Measurements from ENCODE around the gene TBL1XR1. TPM values are rescaled to one million over a fixed set of nuclear protein-coding genes. Genes with fewer than 3 reads are reported as not detected.
A peak's percentile ranks its signal among the peaks of the same experiment; 100 is the strongest.

The TBL1XR1 gene
- total and polyA plus RNA-seq, 2 of the 4 experiments (the other 2 are of a cell fraction), result 25.2 to 170 TPM

GRCh38 chr3:177150218-177150916 is 46.9 kb downstream of the TBL1XR1 start:
- dilution Hi-C loops (cut with HindIII; ENCODE audit: low sequenced_read_pairs, unreplicated experiment), result no loop called here
- no peak overlapping the region for H2BK20ac ChIP-seq (ENCODE audit: low read depth, low read length)
- ChIA-PET CTCF (interaction anchor here (1.0 kb wide), 1 partner anchor 15 kb away, joined by 3 read pairs; no protein-coding TSS in a partner anchor), POLR2A (ENCODE audit: unreplicated experiment) (interaction anchor here (0.6 kb wide), 1 partner anchor 14 kb away, joined by 3 read pairs; no protein-coding TSS in a partner anchor)
- peak overlapping the region; percentile 17 for H2BK5ac ChIP-seq (ENCODE audit: low read depth, low read length, poor library complexity, severe bottlenecking)
- in situ Hi-C loops (cut with MboI; ENCODE audit: low sequenced_read_pairs), result no loop called here
- no peak overlapping the region for H3K9ac ChIP-seq (ENCODE audit: low read depth, low read length)
- H3K14ac ChIP-seq (replicated peaks; ENCODE audit: low read depth, low read length), result peak overlapping the region; percentile 15; the same call in 1 of the 2 replicates
- DNase-seq (no peak), ATAC-seq (ENCODE audit: low read depth) (peak; percentile 46)
- no CpG with 5 or more reads among the region's 3 CpGs for WGBS, 2 experiments (ENCODE audit: extremely low coverage in 2 of 2, insufficient read length in 1 of 2)
- H3K9me3 ChIP-seq (ENCODE audit: control insufficient read depth, insufficient read depth, low read length), result no peaks in the 10 kb centered on the region
- no peaks in the 10 kb centered on the region for H3K36me3 ChIP-seq (ENCODE audit: control insufficient read depth, insufficient read depth, low read length)
- no peak overlapping the region for H3K27ac ChIP-seq (ENCODE audit: insufficient read depth, low read length)
- H2BK15ac ChIP-seq (ENCODE audit: low read depth, low read length), result no peak overlapping the region
- H3K4me1 ChIP-seq (ENCODE audit: control insufficient read depth, insufficient read depth, low read length), result peaks cover 14% of the 10 kb centered on the region
- peak overlapping the region; percentile 48; the same call in 1 of the 2 replicates for H3K23ac ChIP-seq (ENCODE audit: low read depth, low read length)
- no TSS peak for BruUV-seq (replicated peaks)
- H3K4ac ChIP-seq (ENCODE audit: low read depth, low read length), result no peak overlapping the region; the same call in 1 of the 2 replicates
- H3K18ac ChIP-seq (ENCODE audit: low read depth, low read length), result peak overlapping the region; percentile 72; the same call in 1 of the 2 replicates
- peaks cover 70% of the 10 kb centered on the region for H4K20me1 ChIP-seq (ENCODE audit: insufficient read depth, low read length)
- no peak for TF ChIP-seq RAD21 (IDR thresholded peaks at IDR 0.05; ENCODE audit: low read length)
- no peak for TF ChIP-seq CTCF (conservative IDR thresholded peaks at IDR 0.05; ENCODE audit: low read depth, low read length)
- TF ChIP-seq, protein P1, sequence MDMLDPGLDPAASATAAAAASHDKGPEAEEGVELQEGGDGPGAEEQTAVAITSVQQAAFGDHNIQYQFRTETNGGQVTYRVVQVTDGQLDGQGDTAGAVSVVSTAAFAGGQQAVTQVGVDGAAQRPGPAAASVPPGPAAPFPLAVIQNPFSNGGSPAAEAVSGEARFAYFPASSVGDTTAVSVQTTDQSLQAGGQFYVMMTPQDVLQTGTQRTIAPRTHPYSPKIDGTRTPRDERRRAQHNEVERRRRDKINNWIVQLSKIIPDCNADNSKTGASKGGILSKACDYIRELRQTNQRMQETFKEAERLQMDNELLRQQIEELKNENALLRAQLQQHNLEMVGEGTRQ (IDR thresholded peaks at IDR 0.05; ENCODE audit: low read depth, low read length), result no peak
- no peak for TF ChIP-seq RCOR1 (IDR thresholded peaks at IDR 0.05; ENCODE audit: insufficient replicate concordance, low read length)
- TF ChIP-seq SMC3 (IDR thresholded peaks at IDR 0.05; ENCODE audit: low read depth, low read length), result no peak
- peaks cover 19% of the 10 kb centered on the region for H3K9me1 ChIP-seq (ENCODE audit: insufficient read depth, low read length)
- intact Hi-C loops (cut with micrococcal nuclease), result no loop called here
- H3K4me3 ChIP-seq (ENCODE audit: insufficient read depth, low read depth, low read length), result no peak overlapping the region
- H3K4me2 ChIP-seq (ENCODE audit: low read depth, low read length), result peak overlapping the region; percentile 85
- H3K27me3 ChIP-seq (ENCODE audit: control insufficient read depth, insufficient read depth, low read length), result no peaks in the 10 kb centered on the region
- H4K5ac ChIP-seq (ENCODE audit: low read depth, low read length), result no peak overlapping the region
- no peak overlapping the region for H2AFZ ChIP-seq (replicated peaks; ENCODE audit: low read length, poor library complexity)
- no peak overlapping the region for H2BK120ac ChIP-seq (ENCODE audit: low read depth, low read length)
- H4K91ac ChIP-seq (ENCODE audit: insufficient read depth, low read depth, low read length), result no peak overlapping the region
- H2AK9ac ChIP-seq (replicated peaks; ENCODE audit: low read depth, low read length, poor library complexity), result no peak overlapping the region
- peaks cover 23 to 66% of the 10 kb centered on the region in 2 experiments; a peak in 3 of 4 replicates for H3K79me1 ChIP-seq (ENCODE audit: low read depth in 1 of 2, low read length in 2 of 2)
- H2AK5ac ChIP-seq (ENCODE audit: low read depth, low read length), result no peak overlapping the region
- no peak overlapping the region for H4K8ac ChIP-seq (ENCODE audit: low read depth in 2 of 2, low read length in 2 of 2)
- H3K56ac ChIP-seq (ENCODE audit: extremely low read depth, insufficient read depth, low read length), result no peak overlapping the region

Measured in IMR-90 (cell line).